Stomach (tissue), 9 donors: ENCODE measurements around the gene LRRC7. TPM values are rescaled to one million over a fixed set of nuclear protein-coding genes. Genes with fewer than 3 reads are reported as not detected.
"Not testable (repeated sequence)": the region's sequence is repeated elsewhere in the genome, so short reads cannot be mapped to it uniquely, and the experiment has no call there.

ENCODE experiments used
- DNase-seq, 2 donors: peaks; one replicate each; pipeline versions ENCODE4 v3.0.0 to v3.0.0-alpha.2; 2013 to 2019
- H3K27ac ChIP-seq, 5 donors: fragments of 200-600 bp in 4 of 5; sonication (generic) in 4 of 5; one replicate each; pipeline ENCODE4 v1.5.1; 2013 to 2019; ENCODE audit warnings: mild to moderate bottlenecking in 1 of 5, moderate library complexity in 1 of 5
- H3K27me3 ChIP-seq, 3 donors: fragments of 200-600 bp; sonication (generic); one replicate each; pipeline ENCODE4 v1.5.1; 2017 to 2019; ENCODE audit warnings: mixed run types in 1 of 3
- H3K36me3 ChIP-seq, 4 donors: fragments of 200-600 bp; sonication (generic); 1 replicate in 3 of 4; 2 replicates in 1 of 4; pipeline ENCODE4 v1.5.1; 2016 to 2019
- H3K4me1 ChIP-seq, 4 donors: fragments of 200-600 bp; sonication (generic); one replicate each; pipeline ENCODE4 v1.5.1; 2016 to 2019
- H3K4me3 ChIP-seq, 4 donors: fragments of 200-600 bp; sonication (generic) in 3 of 4; one replicate each; pipeline ENCODE4 v1.5.1; 2016 to 2019; ENCODE audit warnings: mild to moderate bottlenecking in 1 of 4
- H3K9me3 ChIP-seq, 4 donors: fragments of 200-600 bp; sonication (generic); one replicate each; pipeline ENCODE4 v1.5.1; 2016 to 2019
- CTCF ChIP-seq, 7 experiments: fragments of 450-650 bp in 4 of 7; fragments of 200-600 bp in 3 of 7; sonication (generic) in 3 of 7; IDR thresholded peaks; one replicate each; pipeline ENCODE4 v1.5.1; 2016 to 2019; ENCODE audit warnings: antibody characterized with exemption in 7 of 7, control low read depth in 2 of 7, mild to moderate bottlenecking in 1 of 7
- EP300 ChIP-seq: sonication (generic); formaldehyde crosslinking; IDR thresholded peaks from one replicate; pipeline ENCODE4 v1.6.1; 2017; ENCODE audit warnings: antibody characterized with exemption
- POLR2A ChIP-seq, 4 donors: fragments of 450-650 bp; IDR thresholded peaks; one replicate each; pipeline ENCODE4 v1.6.1; 2016; ENCODE audit warnings: antibody characterized with exemption in 4 of 4, control low read depth in 2 of 4, mild to moderate bottlenecking in 1 of 4, moderate library complexity in 1 of 4
- POLR2AphosphoS5 ChIP-seq, 3 donors: sonication (generic); formaldehyde crosslinking; IDR thresholded peaks; one replicate each; pipeline ENCODE4 v1.6.1; 2016; ENCODE audit warnings: antibody characterized with exemption in 3 of 3
- WGBS, 5 donors: extraction: QIAGEN DNeasy Blood & Tissue Kit in 3 of 5; methylation state at CpG; one replicate each; pipeline versions ENCODE4 v1.1.5 to v1.1.7; 2013 to 2018; 5-methylcytosine and 5-hydroxymethylcytosine counted together
- intact Hi-C: fragments of 100-400 bp; cut with DNase I; formaldehyde crosslinking; loops from one replicate; pipeline ENCODE4 v1.15.1; 2023; ENCODE audit warnings: low total_unique reads
- polyA plus RNA-seq, 3 donors: library from polyadenylated mRNA; stranded (reverse); fragments of 200-250 nt; gene quantifications; one replicate each; pipeline ENCODE4 v1.2.3, GENCODE V29; 2013
- total RNA-seq, 5 donors: library from RNA; depleted of rRNA; stranded (reverse); fragments of >200 nt; gene quantifications; one replicate each; pipeline versions ENCODE4 v1.1.0 to v1.2.3, GENCODE V29; 2014 to 2016
- donor health status: healthy with polysubstance abuse.
- donor health status: Bipolar disorder and iron deficiency.
- donor health status: healthy.

The LRRC7 gene
- total and polyA plus RNA-seq, 8 donors, result 0.06 to 22.4 (median 0.31) TPM; not detected in 1

GRCh38 chr1:69943030-69943429, 375.3 kb downstream of the LRRC7 start:
- Histone ChIP-seq H3K27me3 (no peaks in the 10 kb centered on the region), H3K27ac (no peak overlapping the region), H3K36me3 (no peaks in the 10 kb centered on the region), H3K4me1 (no peaks in the 10 kb centered on the region), H3K9me3 (peaks cover 0 to 15% (median 5%) of the 10 kb centered on the region in 4 donors), H3K4me3 (no peak overlapping the region)
- TF ChIP-seq POLR2A (IDR thresholded peaks at IDR 0.05) (no peak), POLR2AphosphoS5 (IDR thresholded peaks at IDR 0.05) (no peak), EP300 (no peak)
- WGBS, 5 donors, result 77 to 88% (median 83%) methylated on average over 3 of the region's 3 CpGs
- intact Hi-C loops, result no loop called here
- no peak for DNase-seq

GRCh38 chr1:69946935-69947334, 379.2 kb downstream of the LRRC7 start:
- WGBS, 5 donors, result 75 to 95% (median 83%) methylated on average over 2 of the region's 2 CpGs
- H3K27me3 ChIP-seq, result no peaks in the 10 kb centered on the region
- DNase-seq, result no peak
- H3K4me1 ChIP-seq, result no peaks in the 10 kb centered on the region
- H3K36me3 ChIP-seq, result no peaks in the 10 kb centered on the region
- H3K27ac ChIP-seq, result no peak overlapping the region
- peaks cover 0 to 15% (median 5%) of the 10 kb centered on the region in 4 donors for H3K9me3 ChIP-seq
- TF ChIP-seq CTCF (IDR thresholded peaks at IDR 0.05) (no peak), POLR2A (IDR thresholded peaks at IDR 0.05) (no peak), EP300 (no peak), POLR2AphosphoS5 (IDR thresholded peaks at IDR 0.05) (no peak)
- H3K4me3 ChIP-seq, result no peak overlapping the region
- intact Hi-C loops, result no loop called here

- no peak for DNase-seq
- H3K36me3 ChIP-seq, result no peaks in the 10 kb centered on the region
- no peaks in the 10 kb centered on the region for H3K4me1 ChIP-seq
- H3K9me3 ChIP-seq, result peaks cover 0 to 15% (median 5%) of the 10 kb centered on the region in 4 donors
- TF ChIP-seq POLR2AphosphoS5 (IDR thresholded peaks at IDR 0.05) (no peak), POLR2A (IDR thresholded peaks at IDR 0.05) (no peak), EP300 (no peak), CTCF (IDR thresholded peaks at IDR 0.05) (no peak)
- intact Hi-C loops, result no loop called here
- no peak overlapping the region for H3K27ac ChIP-seq
- H3K4me3 ChIP-seq, result no peak overlapping the region
- H3K27me3 ChIP-seq, result no peaks in the 10 kb centered on the region
- WGBS, 5 donors, result 81 to 94% (median 87%) methylated on average over 3 of the region's 3 CpGs
Observed at GRCh38 chr1:69947837-69948236, 380.1 kb downstream of the LRRC7 start.

- Histone ChIP-seq H3K4me3 (no peak overlapping the region), H3K36me3 (no peaks in the 10 kb centered on the region), H3K9me3 (no peaks in the 10 kb centered on the region), H3K27me3 (no peaks in the 10 kb centered on the region), H3K4me1 (no peaks in the 10 kb centered on the region), H3K27ac (no peak overlapping the region)
- DNase-seq, result no peak
- TF ChIP-seq EP300 (no peak), POLR2A (IDR thresholded peaks at IDR 0.05) (no peak), POLR2AphosphoS5 (IDR thresholded peaks at IDR 0.05) (no peak), CTCF (IDR thresholded peaks at IDR 0.05) (no peak)
- WGBS, 5 donors, result 73 to 78% (median 75%) methylated on average over 1 of the region's 1 CpG
- intact Hi-C loops, result no loop called here
Observed at GRCh38 chr1:69952676-69953075, 385.0 kb downstream of the LRRC7 start.

- 79 to 89% (median 83%) methylated on average over 2 of the region's 2 CpGs for WGBS, 5 donors
Observed at GRCh38 chr1:69962452-69962851, 394.7 kb downstream of the LRRC7 start.

More at GRCh38 chr1:69962452-69962851, 394.7 kb downstream of the LRRC7 start:
- H3K27ac ChIP-seq, H3K4me1 ChIP-seq, intact Hi-C loops, DNase-seq, H3K27me3 ChIP-seq, H3K4me3 ChIP-seq, H3K36me3 ChIP-seq: not testable (repeated sequence)
- H3K9me3 ChIP-seq, result peaks cover 0 to 14% (median 11%) of the 10 kb centered on the region in 4 donors
